SK-N-SH (cell line): ENCODE measurements around the gene APP. TPM values are rescaled to one million over a fixed set of nuclear protein-coding genes. Genes with fewer than 3 reads are reported as not detected.

Experiments
- CTCF ChIA-PET: fragments of 300-600, 350-600 bp; formaldehyde crosslinking; extraction: SDS; loops from one replicate; lab custom pipeline; 2021; lab: Yijun Ruan, JAX
- POLR2A ChIA-PET: fragments of 350-600 bp; sonication (Branson Sonifier 250); formaldehyde crosslinking; extraction: SDS; loops from one replicate; lab custom pipeline; 2020; ENCODE audit warnings: antibody characterized with exemption, inconsistent platforms; lab: Yijun Ruan, JAX
- DNase-seq: peaks from one replicate; pipeline ENCODE4 v3.0.0; 2012
- H2AFZ ChIP-seq: fragments of 200-600 bp; sonication (generic); 2 replicates; pipeline ENCODE4 v1.8.1; 2016; ENCODE audit warnings: antibody characterized with exemption, mild to moderate bottlenecking, low read depth
- H3F3A ChIP-seq: fragments of 200-600 bp; sonication (generic); replicated peaks from 2 replicates; pipeline ENCODE3; 2016; ENCODE audit warnings: antibody characterized with exemption, mild to moderate bottlenecking; ENCODE audit not compliant: insufficient read depth
- H3K27ac ChIP-seq, 2 experiments: fragments of 200-500 bp in 1 of 2; fragments of 200-600 bp in 1 of 2; sonication (Bioruptor generic) in 1 of 2; sonication (generic), shearing (Covaris generic) in 1 of 2; 2 replicates each; pipeline versions ENCODE4 v1.5.1 to v1.6.1; 2014 to 2016; ENCODE audit warnings: low read depth in 2 of 2, inconsistent platforms in 1 of 2, low read length in 1 of 2, mild to moderate bottlenecking in 1 of 2, mixed read lengths in 1 of 2
- H3K27me3 ChIP-seq: fragments of 200-600 bp; sonication (generic), shearing (Covaris generic); 2 replicates; pipeline ENCODE4 v1.6.1; 2016; ENCODE audit warnings: mixed run types; ENCODE audit not compliant: insufficient read depth
- H3K36me3 ChIP-seq, 2 experiments: fragments of 200-500 bp in 1 of 2; fragments of 200-600 bp in 1 of 2; sonication (Bioruptor generic) in 1 of 2; sonication (generic) in 1 of 2; replicated peaks in 1 of 2; 2 replicates each; pipeline versions ENCODE3 to v1.5.1; 2014 to 2016; ENCODE audit warnings: low read length in 1 of 2, mild to moderate bottlenecking in 1 of 2; ENCODE audit not compliant: insufficient read depth in 2 of 2, control insufficient read depth in 1 of 2
- H3K4me1 ChIP-seq, 2 experiments: fragments of 200-500 bp in 1 of 2; fragments of 200-600 bp in 1 of 2; sonication (Bioruptor generic) in 1 of 2; sonication (generic), shearing (Covaris generic) in 1 of 2; 2 replicates each; pipeline versions ENCODE4 v1.5.1 to v1.6.1; 2014 to 2016; ENCODE audit warnings: low read depth in 1 of 2, low read length in 1 of 2, mixed run types in 1 of 2; ENCODE audit not compliant: insufficient read depth in 2 of 2, control insufficient read depth in 1 of 2
- H3K4me2 ChIP-seq: fragments of 200-600 bp; sonication (generic), shearing (Covaris generic); 2 replicates; pipeline ENCODE4 v1.6.1; 2017; ENCODE audit warnings: mixed run types
- H3K4me3 ChIP-seq, 2 experiments: fragments of 200-500 bp in 1 of 2; fragments of 200-600 bp in 1 of 2; sonication (Bioruptor generic) in 1 of 2; sonication (generic), shearing (Covaris generic) in 1 of 2; 2 replicates each; pipeline versions ENCODE4 v1.5.1 to v1.8.1; 2014 to 2016; ENCODE audit warnings: low read depth in 2 of 2, inconsistent platforms in 1 of 2, low read length in 1 of 2, mild to moderate bottlenecking in 1 of 2, mixed read lengths in 1 of 2, moderate library complexity in 1 of 2
- H3K79me2 ChIP-seq: fragments of 200-600 bp; sonication (generic); 2 replicates; pipeline ENCODE4 v1.8.1; 2017; ENCODE audit warnings: mild to moderate bottlenecking; ENCODE audit not compliant: insufficient read depth
- H3K9ac ChIP-seq: fragments of 200-600 bp; sonication (generic); 2 replicates; pipeline ENCODE4 v1.6.1; 2017; ENCODE audit warnings: mixed run types
- H3K9me2 ChIP-seq: fragments of 200-600 bp; sonication (generic); 2 replicates; pipeline ENCODE4 v1.6.1; 2017; ENCODE audit warnings: mixed run types
- H3K9me3 ChIP-seq: fragments of 200-600 bp; sonication (generic); 2 replicates; pipeline ENCODE4 v1.6.1; 2017; ENCODE audit warnings: mixed run types, mild to moderate bottlenecking, moderate library complexity
- H4K20me1 ChIP-seq: fragments of 200-600 bp; sonication (generic); 2 replicates; pipeline ENCODE4 v1.6.1; 2017; ENCODE audit warnings: mild to moderate bottlenecking, mixed run types; ENCODE audit not compliant: insufficient read depth
- EZH2phosphoT487 ChIP-seq: fragments of 200-600 bp; sonication (generic); IDR thresholded peaks from 2 replicates; pipeline ENCODE4 v1.6.1; 2017; ENCODE audit warnings: low read depth, mixed run types, mild to moderate bottlenecking, antibody characterized with exemption, moderate library complexity, borderline replicate concordance
- FOXM1 ChIP-seq: IDR thresholded peaks from 2 replicates; pipeline ENCODE4 v1.4.0; 2012; ENCODE audit warnings: low read depth, mild to moderate bottlenecking
- IRF3 ChIP-seq: fragments of 150-350 bp; IDR thresholded peaks from 2 replicates; pipeline ENCODE4 v1.6.1; 2016; ENCODE audit warnings: mild to moderate bottlenecking, low read depth, low read length
- JUND ChIP-seq: IDR thresholded peaks from 2 replicates; pipeline ENCODE4 v1.4.0; 2012
- MAX ChIP-seq: IDR thresholded peaks from 2 replicates; pipeline ENCODE4 v1.4.0; 2012; ENCODE audit warnings: low read depth
- MEF2A ChIP-seq: IDR thresholded peaks from 2 replicates; pipeline ENCODE4 v1.4.0; 2012; ENCODE audit warnings: low read depth, borderline replicate concordance
- NFIC ChIP-seq: IDR thresholded peaks from 2 replicates; pipeline ENCODE4 v1.4.0; 2012; ENCODE audit warnings: borderline replicate concordance
- POLR2AphosphoS5 ChIP-seq: IDR thresholded peaks from 2 replicates; pipeline ENCODE4 v1.6.1; 2012; ENCODE audit warnings: low read depth, low read length
- RCOR1 ChIP-seq: fragments of 150-350 bp; IDR thresholded peaks from 2 replicates; pipeline ENCODE4 v1.6.1; 2017; ENCODE audit warnings: antibody characterized with exemption, low read length
- REST ChIP-seq: IDR thresholded peaks from 2 replicates; pipeline ENCODE4 v1.6.1; 2012; ENCODE audit warnings: mild to moderate bottlenecking, low read depth, low read length, moderate library complexity
- RXRA ChIP-seq: IDR thresholded peaks from 2 replicates; pipeline ENCODE4 v1.4.0; 2012; ENCODE audit warnings: low read depth, mild to moderate bottlenecking, borderline replicate concordance
- SIN3A ChIP-seq: IDR thresholded peaks from 2 replicates; pipeline ENCODE4 v1.6.1; 2012; ENCODE audit warnings: low read depth, mild to moderate bottlenecking, low read length, moderate library complexity, borderline replicate concordance
- SMC3 ChIP-seq: IDR thresholded peaks from 2 replicates; pipeline ENCODE4 v1.6.1; 2012; ENCODE audit warnings: low read depth, low read length, improper control_type of control experiment
- TAF1 ChIP-seq: IDR thresholded peaks from 2 replicates; pipeline ENCODE4 v1.6.1; 2012; ENCODE audit warnings: low read depth, mild to moderate bottlenecking, low read length, moderate library complexity, borderline replicate concordance
- TCF12 ChIP-seq: IDR thresholded peaks from 2 replicates; pipeline ENCODE4 v1.4.0; 2012
- ZBTB33 ChIP-seq: IDR thresholded peaks from 2 replicates; pipeline ENCODE4 v1.4.0; 2012; ENCODE audit warnings: low read depth, borderline replicate concordance
- WGBS: methylation state at CpG from one replicate; pipeline ENCODE4 v1.1.6; 2017; ENCODE audit warnings: low lambda C conversion rate; 5-methylcytosine and 5-hydroxymethylcytosine counted together
- polyA plus RNA-seq, 3 experiments: library from polyadenylated mRNA; depleted of rRNA; stranded (reverse); fragments of >200 nt; gene quantifications; 2 replicates each; pipeline ENCODE4 v1.2.3, GENCODE V29; 2012

The APP gene
- polyA plus RNA-seq, 1 of the 3 experiments (the other 2 are of a cell fraction) = 780 TPM

- TF ChIP-seq TCF12 (no peak), SMC3 (no peak)
Observed at GRCh38 chr21:26007951-26008498, 162.5 kb downstream of the APP start (continued).

- Histone ChIP-seq H3K4me1 (no peaks in the 10 kb centered on the region; a peak in 1 of 4 replicates), H2AFZ (no peak overlapping the region), H3K4me2 (no peak overlapping the region), H3K27me3 (no peaks in the 10 kb centered on the region), H4K20me1 (no peaks in the 10 kb centered on the region), H3K27ac (no peak overlapping the region), H3K9me3 (no peaks in the 10 kb centered on the region), H3K9me2 (no peaks in the 10 kb centered on the region), H3K79me2 (peaks cover 11% of the 10 kb centered on the region), H3F3A (no peaks in the 10 kb centered on the region), H3K36me3 (peaks cover 2 to 7% of the 10 kb centered on the region in 2 experiments), H3K9ac (no peak overlapping the region), H3K4me3 (no peak overlapping the region)
- ChIA-PET POLR2A (no interaction called here), CTCF (no interaction called here)
- no peak for TF ChIP-seq FOXM1
- no peak for TF ChIP-seq SIN3A
- TF ChIP-seq SMC3 = no peak
- no peak for TF ChIP-seq ZBTB33
- TF ChIP-seq EZH2phosphoT487 = no peak
- no peak for TF ChIP-seq TCF12
- no peak for TF ChIP-seq JUND
- TF ChIP-seq MAX = no peak
- TF ChIP-seq NFIC = no peak
- TF ChIP-seq RCOR1 = no peak
- TF ChIP-seq MEF2A = no peak
- TF ChIP-seq REST = no peak
- TF ChIP-seq IRF3 = no peak
- TF ChIP-seq RXRA = no peak
- no peak for TF ChIP-seq TAF1
- TF ChIP-seq POLR2AphosphoS5 = no peak
- DNase-seq = no peak
- 96% methylated on average over 1 of the region's 1 CpG for WGBS
Observed at GRCh38 chr21:26005464-26005863, 165.1 kb downstream of the APP start.
